Measurements from ENCODE around the gene HMBS. TPM values are rescaled to one million over a fixed set of nuclear protein-coding genes. Genes with fewer than 3 reads are reported as not detected.
"Not testable (repeated sequence)": the region's sequence is repeated elsewhere in the genome, so short reads cannot be mapped to it uniquely, and the experiment has no call there.

HMBS gene
- total RNA-seq, 1 donor from 2014 or later: 3.4 TPM

DNA sequence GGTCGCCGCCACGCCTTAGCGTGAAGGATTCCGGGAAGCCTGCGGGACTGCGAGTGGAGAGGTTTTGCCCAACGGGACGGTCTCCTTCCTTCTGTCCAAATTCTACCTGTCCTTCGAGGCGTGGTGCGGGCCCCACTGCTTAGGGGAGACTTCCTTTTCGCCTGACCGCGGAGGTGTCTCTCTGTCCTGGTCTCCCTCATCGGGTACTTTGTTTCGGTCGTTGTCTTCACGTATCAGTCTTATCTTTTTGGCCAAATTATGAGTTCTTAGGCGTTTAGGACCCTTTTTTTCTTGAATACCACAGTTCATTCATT, 37.1 kb downstream of the HMBS start:
- DNase-seq: no peak

DNA sequence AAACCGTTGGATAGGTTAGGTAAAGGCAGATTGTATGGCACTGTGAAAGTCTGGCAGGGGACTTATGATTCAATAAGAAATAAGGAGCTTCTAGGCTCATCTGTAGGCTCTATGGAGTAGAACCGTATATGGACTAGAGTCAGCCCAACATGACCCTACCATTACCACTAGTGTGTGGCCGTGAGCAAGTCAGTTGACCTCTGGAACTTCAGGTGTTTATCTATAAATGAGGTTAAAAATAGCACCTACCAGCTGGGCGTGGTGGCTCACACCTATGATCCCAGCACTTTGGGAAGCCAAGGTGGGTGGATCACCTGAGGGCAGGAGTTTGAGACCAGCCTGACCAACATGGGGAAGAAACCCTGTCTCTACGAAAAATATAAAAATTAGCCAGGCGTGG, 41.1 kb downstream of the HMBS start:
- DNase-seq: no peak

DNA sequence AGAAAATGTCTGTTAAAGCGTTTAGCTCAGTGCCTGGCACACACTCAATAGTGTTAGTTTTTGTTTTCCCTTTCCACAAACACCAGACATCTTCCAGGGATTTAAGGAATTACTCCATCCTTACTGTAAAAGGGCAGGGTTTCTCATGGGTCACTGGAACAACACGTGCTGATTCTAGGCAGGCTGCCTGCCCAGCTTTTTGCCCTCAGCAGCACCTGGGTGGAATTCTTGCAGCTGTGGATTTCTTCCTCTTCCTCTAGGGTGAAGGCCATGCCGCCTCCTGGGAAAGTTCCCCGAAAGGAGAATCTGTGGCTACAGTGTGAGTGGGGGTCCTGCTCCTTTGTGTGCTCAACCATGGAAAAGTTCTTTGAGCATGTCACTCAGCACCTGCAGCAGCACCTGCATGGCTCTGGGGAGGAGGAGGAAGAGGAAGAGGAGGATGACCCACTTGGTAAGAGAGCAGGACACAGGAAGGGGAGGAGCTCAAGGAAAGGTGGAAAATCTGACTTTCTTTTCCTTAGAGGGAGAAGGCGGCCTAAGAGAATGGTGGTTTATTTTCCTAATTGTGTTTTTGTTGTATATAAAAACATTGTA, 42.1 kb downstream of the HMBS start:
- DNase-seq: peak; percentile 45

DNA sequence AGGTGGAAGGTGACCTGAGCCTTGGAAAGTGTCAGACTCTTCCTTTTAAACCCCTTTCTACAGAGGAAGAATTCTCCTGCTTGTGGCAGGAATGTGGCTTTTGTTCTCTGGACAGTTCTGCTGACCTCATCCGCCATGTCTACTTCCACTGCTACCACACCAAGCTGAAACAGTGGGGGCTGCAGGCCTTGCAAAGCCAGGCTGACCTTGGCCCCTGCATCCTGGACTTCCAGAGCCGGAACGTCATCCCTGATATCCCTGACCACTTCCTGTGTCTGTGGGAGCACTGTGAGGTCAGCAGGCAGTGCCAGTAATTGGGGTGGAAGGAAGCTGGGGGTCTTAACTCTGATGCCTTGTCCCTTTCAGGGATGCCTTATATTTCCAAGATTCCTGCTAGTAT, 46.0 kb downstream of the HMBS start:
- DNase-seq: peak; percentile 37

DNA sequence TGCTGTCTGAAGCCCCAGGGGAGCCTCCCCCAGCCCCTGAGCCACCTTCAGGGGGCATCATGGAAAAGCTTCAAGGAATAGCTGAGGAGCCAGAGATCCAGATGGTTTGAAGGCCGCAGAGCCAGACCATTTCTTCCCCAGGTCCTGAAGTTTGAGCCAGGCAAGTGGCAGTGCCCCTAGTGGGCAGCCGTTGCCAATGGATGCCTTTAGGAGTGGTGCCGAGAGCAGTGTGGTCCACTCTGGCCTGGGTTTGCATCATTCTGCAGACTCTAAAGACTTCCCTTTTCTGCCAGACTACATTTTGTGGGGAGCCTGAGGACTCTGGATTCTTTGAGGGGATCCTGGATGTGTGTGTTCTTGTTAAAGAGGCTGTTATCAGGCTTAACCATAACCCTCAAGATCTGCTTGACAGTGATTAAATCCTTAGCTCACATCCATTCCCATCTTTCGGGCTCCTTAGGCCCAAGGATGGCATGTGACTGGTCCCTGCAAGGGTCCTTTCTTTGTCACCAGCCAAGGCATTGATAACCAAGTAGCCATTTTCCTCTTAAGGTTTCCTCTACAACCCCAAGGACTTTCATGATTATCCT, 49.8 kb downstream of the HMBS start:
- peak; percentile 45 for DNase-seq

DNA sequence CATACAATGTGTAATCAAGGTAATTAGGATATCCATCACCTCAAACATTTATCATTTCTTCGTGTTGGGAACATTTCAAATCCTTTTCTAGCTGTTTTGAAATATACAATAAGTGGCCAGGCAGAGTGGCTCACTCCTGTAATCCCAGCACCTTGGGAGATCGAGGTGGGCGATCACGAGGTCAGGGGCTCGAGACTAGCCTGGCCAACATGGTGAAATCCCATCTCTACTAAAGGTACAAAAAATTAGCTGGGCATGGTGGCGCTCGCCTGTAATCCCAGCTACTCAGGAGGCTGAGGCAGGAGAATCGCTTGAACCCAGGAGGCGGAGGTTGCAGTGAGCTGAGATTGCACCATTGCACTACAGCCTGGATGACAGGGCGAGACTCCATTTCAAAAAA, 54.6 kb downstream of the HMBS start:
- DNase-seq: not testable (repeated sequence)

Other genes with a start within 250 kb of the HMBS start
- gene CXCR5, start 201.0 kb upstream of the HMBS start, total RNA-seq: not detected in 2 replicates
- 7.1 and 18.8 TPM in 2 replicates for gene BCL9L, start 159.0 kb upstream of the HMBS start, total RNA-seq
- not detected in 2 replicates for gene UPK2, start 128.6 kb upstream of the HMBS start, total RNA-seq
- not detected in 2 replicates for gene FOXR1, start 113.1 kb upstream of the HMBS start, total RNA-seq
- 9.7 and 21.6 TPM in 2 replicates for gene CENATAC, start 86.7 kb upstream of the HMBS start, total RNA-seq
- gene RPS25, start 66.5 kb upstream of the HMBS start, total RNA-seq: 1,092 and 1,791 TPM in 2 replicates
- 90.2 and 116 TPM in 2 replicates for gene TRAPPC4, start 66.1 kb upstream of the HMBS start, total RNA-seq
- gene SLC37A4, start 54.0 kb upstream of the HMBS start, total RNA-seq: 18.4 and 27.3 TPM in 2 replicates
- gene HYOU1, start 27.7 kb upstream of the HMBS start, total RNA-seq: 194 and 353 TPM in 2 replicates
- gene VPS11, start 17.1 kb upstream of the HMBS start, total RNA-seq: 24.6 and 25.7 TPM in 2 replicates
- 21.3 and 50.6 TPM in 2 replicates for gene DPAGT1, start 17.0 kb downstream of the HMBS start, total RNA-seq
- gene C2CD2L, start 22.5 kb downstream of the HMBS start, total RNA-seq: 2.2 and 5.6 TPM in 2 replicates
- gene HINFP, start 36.7 kb downstream of the HMBS start, total RNA-seq: 14.8 and 19.2 TPM in 2 replicates
- gene ABCG4, start 64.2 kb downstream of the HMBS start, total RNA-seq: 0.05 and 0.17 TPM in 2 replicates
- gene NLRX1, start 83.8 kb downstream of the HMBS start, total RNA-seq: 18.4 and 22.0 TPM in 2 replicates
- gene NHERF4, start 100.6 kb downstream of the HMBS start, total RNA-seq: not detected in 2 replicates
- 13.8 and 22.8 TPM in 2 replicates for gene CBL, start 121.5 kb downstream of the HMBS start, total RNA-seq
- gene MCAM, start 232.2 kb downstream of the HMBS start, total RNA-seq: 1,172 and 1,718 TPM in 2 replicates
- 3.2 and 16.8 TPM in 2 replicates for gene RNF26, start 249.6 kb downstream of the HMBS start, total RNA-seq